Ectodermal cell (in vitro differentiated cells): ENCODE data around the gene STAC2. TPM values are rescaled to one million over a fixed set of nuclear protein-coding genes. Genes with fewer than 3 reads are reported as not detected.
"Not testable (repeated sequence)": the region's sequence is repeated elsewhere in the genome, so short reads cannot be mapped to it uniquely, and the experiment has no call there.

Experiments
- H3K27ac ChIP-seq: 2 replicates; pipeline ENCODE4 v1.7.0; 2013; ENCODE audit warnings: mild to moderate bottlenecking, low read depth, low read length; ENCODE audit not compliant: insufficient read depth, poor library complexity, severe bottlenecking
- H3K27me3 ChIP-seq: 2 replicates; pipeline ENCODE4 v1.7.0; 2013; ENCODE audit warnings: mild to moderate bottlenecking, low read length; ENCODE audit not compliant: insufficient read depth, control insufficient read depth, poor library complexity, severe bottlenecking
- H3K36me3 ChIP-seq: one replicate; pipeline ENCODE4 v1.7.0; 2013; ENCODE audit warnings: low read length; ENCODE audit not compliant: control insufficient read depth, insufficient read depth
- H3K4me1 ChIP-seq: one replicate; pipeline ENCODE4 v1.7.0; 2013; ENCODE audit warnings: low read length; ENCODE audit not compliant: control insufficient read depth, insufficient read depth
- H3K4me3 ChIP-seq: 2 replicates; pipeline ENCODE4 v1.7.0; 2013; ENCODE audit warnings: low read depth, low read length, control low read depth; ENCODE audit not compliant: insufficient read depth
- H3K9me3 ChIP-seq: 2 replicates; pipeline ENCODE4 v1.7.0; 2013; ENCODE audit warnings: mild to moderate bottlenecking, low read length, moderate library complexity; ENCODE audit not compliant: control insufficient read depth
- WGBS, 2 experiments: methylation state at CpG; one replicate each; pipeline ENCODE4 v1.1.7; 2013; ENCODE audit warnings: missing lambda C conversion rate in 2 of 2; 5-methylcytosine and 5-hydroxymethylcytosine counted together
- polyA plus RNA-seq, 4 experiments: library from polyadenylated mRNA; stranded (reverse); fragments of 50-300 nt; gene quantifications; one replicate each; pipeline ENCODE4 v1.2.3, GENCODE V29; 2013

Gene STAC2, protein sequence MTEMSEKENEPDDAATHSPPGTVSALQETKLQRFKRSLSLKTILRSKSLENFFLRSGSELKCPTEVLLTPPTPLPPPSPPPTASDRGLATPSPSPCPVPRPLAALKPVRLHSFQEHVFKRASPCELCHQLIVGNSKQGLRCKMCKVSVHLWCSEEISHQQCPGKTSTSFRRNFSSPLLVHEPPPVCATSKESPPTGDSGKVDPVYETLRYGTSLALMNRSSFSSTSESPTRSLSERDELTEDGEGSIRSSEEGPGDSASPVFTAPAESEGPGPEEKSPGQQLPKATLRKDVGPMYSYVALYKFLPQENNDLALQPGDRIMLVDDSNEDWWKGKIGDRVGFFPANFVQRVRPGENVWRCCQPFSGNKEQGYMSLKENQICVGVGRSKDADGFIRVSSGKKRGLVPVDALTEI
- polyA plus RNA-seq (2013, experiment 1 of 4): 0.83 TPM
- 0.84 TPM for polyA plus RNA-seq (2013, experiment 2 of 4)
- 1.0 TPM for polyA plus RNA-seq (2013, experiment 3 of 4)
- polyA plus RNA-seq (2013, experiment 4 of 4): 0.81 TPM

DNA sequence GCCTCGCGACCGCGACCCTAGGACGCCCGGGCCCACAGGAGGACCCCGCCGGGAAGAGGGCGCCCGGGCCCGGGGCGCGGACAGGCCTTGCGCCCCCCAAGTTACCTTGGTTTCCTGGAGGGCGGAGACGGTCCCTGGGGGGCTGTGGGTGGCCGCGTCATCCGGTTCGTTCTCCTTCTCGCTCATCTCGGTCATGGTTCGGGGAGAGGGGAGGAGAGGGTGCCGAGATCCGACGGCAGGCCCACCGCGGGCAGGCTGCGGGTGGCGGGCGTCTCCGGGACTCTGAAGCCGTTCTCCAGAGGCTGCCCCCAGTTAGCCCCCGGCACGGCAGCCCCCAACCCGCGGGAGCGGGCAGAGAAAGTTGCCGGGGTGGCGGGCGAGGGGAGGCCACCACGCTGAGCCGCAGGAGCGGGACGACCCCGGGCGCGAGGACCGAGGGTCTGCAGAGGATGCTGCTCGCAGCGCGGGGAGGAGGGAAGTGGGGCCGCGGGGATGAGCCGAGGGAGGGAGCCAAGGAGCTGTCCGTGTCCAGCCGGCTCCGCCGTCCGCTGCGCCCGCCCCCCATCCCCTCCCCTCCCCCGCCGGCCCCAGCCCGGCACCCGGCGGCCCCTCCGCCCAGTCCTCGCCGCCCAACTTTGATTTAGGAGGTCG, at the start of gene STAC2:
TSS of gene STAC2 (minus strand) at position 638 of the 651 bp plus-strand sequence. CDS start at position 195, 443 bp downstream.
- Histone ChIP-seq H3K27ac (no peak within 1 kb of the TSS), H3K27me3 (peaks cover 53% of the 10 kb centered on the region), H3K4me3 (peak within 1 kb of the TSS; percentile 27), H3K36me3 (no peaks in the 10 kb centered on the region), H3K4me1 (peaks cover 9% of the 10 kb centered on the region), H3K9me3 (no peaks in the 10 kb centered on the region)
- 2% methylated on average over 69 to 71 of the region's 71 CpGs for WGBS, 2 experiments

DNA sequence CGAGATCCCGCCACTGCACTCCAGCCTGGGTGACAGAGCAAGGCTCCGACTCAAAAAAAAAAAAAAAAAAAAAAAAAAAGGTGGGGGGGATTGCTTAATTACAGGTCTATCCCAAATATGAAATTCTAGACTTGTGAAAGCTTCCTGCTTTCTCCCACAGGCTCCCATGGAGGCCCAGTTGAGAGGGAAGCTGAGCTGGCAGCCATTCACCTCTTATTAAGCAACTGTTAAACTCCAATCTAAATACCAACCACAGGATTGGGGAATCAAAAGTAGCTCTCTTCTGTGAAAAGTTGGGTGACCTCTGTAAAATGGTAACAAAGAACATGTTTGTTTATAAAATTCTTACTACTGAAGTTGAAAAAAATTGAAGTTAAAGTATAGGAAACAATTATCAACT, 45.8 kb upstream of the STAC2 start:
- H3K4me3 ChIP-seq: no peak overlapping the region
- no peaks in the 10 kb centered on the region for H3K9me3 ChIP-seq
- peaks cover 17% of the 10 kb centered on the region for H3K36me3 ChIP-seq
- H3K27ac ChIP-seq: no peak overlapping the region
- H3K27me3 ChIP-seq: no peaks in the 10 kb centered on the region
- no peaks in the 10 kb centered on the region for H3K4me1 ChIP-seq
- 87 to 95% methylated on average over 3 of the region's 3 CpGs for WGBS, 2 experiments

DNA sequence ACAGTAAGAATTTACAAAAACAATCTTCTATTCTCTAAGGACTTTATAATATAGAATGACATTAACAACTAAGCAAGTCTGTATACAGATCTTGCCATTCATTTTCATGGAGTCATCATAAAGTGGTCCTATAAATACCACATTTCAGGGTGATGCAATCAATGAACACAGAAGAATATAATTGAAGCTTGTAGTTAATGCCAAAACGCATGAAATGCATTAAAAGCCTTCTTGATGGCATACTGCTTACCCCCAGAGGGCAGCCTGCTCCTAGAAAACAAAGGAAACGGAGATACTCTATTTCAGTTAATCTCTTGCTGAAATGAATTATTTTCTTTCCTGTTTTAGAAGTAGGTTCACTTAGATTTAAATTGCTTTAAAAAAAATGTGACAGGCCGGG, 45.2 kb upstream of the STAC2 start:
- Histone ChIP-seq H3K36me3 (peaks cover 17% of the 10 kb centered on the region), H3K9me3 (no peaks in the 10 kb centered on the region), H3K27ac (no peak overlapping the region), H3K27me3 (no peaks in the 10 kb centered on the region), H3K4me3 (no peak overlapping the region), H3K4me1 (no peaks in the 10 kb centered on the region)
- WGBS, 2 experiments: 59 to 67% methylated on average over 3 of the region's 3 CpGs

DNA sequence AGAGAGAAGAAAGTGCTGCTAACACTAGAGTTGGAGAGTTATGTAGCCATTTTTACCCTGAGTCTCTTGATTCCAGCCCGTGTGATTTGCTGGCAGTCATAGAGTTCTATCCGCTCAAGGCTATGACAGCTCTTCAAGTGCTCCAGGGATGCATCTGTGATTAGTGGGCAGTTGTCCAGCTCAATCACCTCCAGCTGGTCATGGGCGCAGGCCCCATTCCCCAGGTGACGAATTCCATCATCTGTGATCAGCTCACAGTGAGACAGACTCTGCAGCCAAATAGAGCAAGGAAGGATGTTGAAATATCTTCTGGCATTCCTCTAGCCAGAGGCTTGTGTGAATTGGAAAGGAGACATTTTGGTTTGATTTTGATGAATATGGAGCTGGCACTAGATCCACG, 38.4 kb upstream of the STAC2 start:
- no peaks in the 10 kb centered on the region for H3K27me3 ChIP-seq
- WGBS, 2 experiments: 93 to 94% methylated on average over 5 of the region's 5 CpGs
- H3K9me3 ChIP-seq: no peaks in the 10 kb centered on the region
- no peak overlapping the region for H3K27ac ChIP-seq
- peaks cover 16% of the 10 kb centered on the region for H3K36me3 ChIP-seq
- H3K4me3 ChIP-seq: no peak overlapping the region
- no peaks in the 10 kb centered on the region for H3K4me1 ChIP-seq

DNA sequence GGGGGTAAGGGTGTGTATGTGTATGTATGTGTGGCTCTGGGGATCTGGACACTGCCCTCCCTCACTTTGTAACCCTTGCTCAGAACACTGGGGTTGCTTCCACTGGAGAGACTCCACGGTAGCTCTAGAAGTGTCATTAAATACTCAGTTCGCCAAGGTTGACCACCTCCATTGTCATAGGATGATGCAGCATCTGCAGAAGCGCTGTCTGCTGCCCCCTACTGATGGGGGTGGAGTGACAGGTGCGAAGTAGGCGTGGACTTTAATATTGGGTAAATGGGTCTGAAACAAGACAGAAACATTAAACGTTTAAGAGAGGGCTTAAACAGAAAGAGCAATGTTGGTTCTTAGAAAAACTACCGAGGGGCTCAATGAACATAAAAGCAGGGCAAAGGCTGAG, 35.5 kb upstream of the STAC2 start:
- Histone ChIP-seq H3K4me3 (no peak overlapping the region), H3K27me3 (no peaks in the 10 kb centered on the region), H3K9me3 (no peaks in the 10 kb centered on the region), H3K27ac (no peak overlapping the region), H3K36me3 (peaks cover 20% of the 10 kb centered on the region), H3K4me1 (no peaks in the 10 kb centered on the region)
- 85 to 86% methylated on average over 7 of the region's 7 CpGs for WGBS, 2 experiments

DNA sequence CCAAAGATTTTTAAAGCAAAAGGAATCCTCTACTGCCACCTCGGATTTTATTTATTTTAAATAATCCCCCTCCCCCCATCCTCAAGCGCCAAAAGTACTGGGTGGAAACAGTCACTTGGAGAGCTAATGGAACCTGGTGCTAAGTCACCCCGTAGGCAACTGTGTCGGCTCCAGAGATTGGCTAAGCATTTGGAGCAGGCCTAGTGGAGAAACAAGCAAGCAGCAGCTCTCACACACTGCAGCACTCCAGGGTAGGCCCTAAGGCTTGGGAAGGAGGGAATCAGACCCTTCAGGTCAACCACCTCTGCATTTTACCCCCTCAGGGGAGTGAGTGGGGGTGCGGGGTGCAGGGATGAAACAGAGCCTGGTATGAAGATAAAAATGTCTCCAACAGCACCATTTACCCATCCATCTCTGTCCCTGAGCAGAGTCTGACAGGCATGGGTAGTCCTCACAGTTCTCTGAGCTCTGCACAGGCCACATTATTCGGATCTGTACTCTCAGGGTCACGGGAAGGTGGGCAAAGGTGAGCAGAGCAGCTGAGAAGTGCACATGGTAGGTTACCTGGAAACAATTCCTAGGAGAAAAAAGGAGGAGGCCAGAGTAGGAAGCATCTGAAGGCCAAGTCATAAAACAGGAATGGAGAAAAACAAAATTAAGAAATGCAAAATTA, 27.2 kb upstream of the STAC2 start:
- 85% methylated on average over 7 of the region's 7 CpGs for WGBS, 2 experiments
- no peak overlapping the region for H3K27ac ChIP-seq

DNA sequence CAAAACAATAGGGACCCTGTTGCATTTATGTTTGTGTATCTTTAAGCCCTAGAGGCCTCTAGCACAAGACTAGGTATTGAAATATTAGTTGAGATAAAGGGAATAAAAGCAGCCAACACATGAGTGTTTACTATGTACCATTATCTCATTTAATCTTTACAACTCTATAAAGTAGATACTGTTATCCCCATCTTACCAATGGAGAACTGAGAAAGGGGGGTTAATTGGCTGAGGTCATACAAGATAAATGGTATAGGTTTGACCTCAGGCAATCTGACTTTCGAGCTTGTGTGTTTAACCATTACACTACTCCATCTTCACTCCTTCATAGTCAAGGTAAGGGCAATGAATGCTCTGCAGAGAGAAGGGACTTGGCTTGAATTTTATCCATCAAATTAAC, 26.3 kb upstream of the STAC2 start:
- 100% methylated on average over 1 of the region's 1 CpG; no CpG with 5 or more reads in 1 of the 2 experiments for WGBS, 2 experiments
- H3K4me1 ChIP-seq: no peaks in the 10 kb centered on the region
- no peak overlapping the region for H3K4me3 ChIP-seq
- H3K27ac ChIP-seq: no peak overlapping the region
- no peaks in the 10 kb centered on the region for H3K9me3 ChIP-seq
- no peaks in the 10 kb centered on the region for H3K36me3 ChIP-seq
- H3K27me3 ChIP-seq: no peaks in the 10 kb centered on the region

More for the DNA sequence above, 27.2 kb upstream of the STAC2 start:
- H3K36me3 ChIP-seq: peaks cover 3% of the 10 kb centered on the region
- H3K4me3 ChIP-seq: no peak overlapping the region
- H3K4me1 ChIP-seq: no peaks in the 10 kb centered on the region
- H3K9me3 ChIP-seq: no peaks in the 10 kb centered on the region
- no peaks in the 10 kb centered on the region for H3K27me3 ChIP-seq

DNA sequence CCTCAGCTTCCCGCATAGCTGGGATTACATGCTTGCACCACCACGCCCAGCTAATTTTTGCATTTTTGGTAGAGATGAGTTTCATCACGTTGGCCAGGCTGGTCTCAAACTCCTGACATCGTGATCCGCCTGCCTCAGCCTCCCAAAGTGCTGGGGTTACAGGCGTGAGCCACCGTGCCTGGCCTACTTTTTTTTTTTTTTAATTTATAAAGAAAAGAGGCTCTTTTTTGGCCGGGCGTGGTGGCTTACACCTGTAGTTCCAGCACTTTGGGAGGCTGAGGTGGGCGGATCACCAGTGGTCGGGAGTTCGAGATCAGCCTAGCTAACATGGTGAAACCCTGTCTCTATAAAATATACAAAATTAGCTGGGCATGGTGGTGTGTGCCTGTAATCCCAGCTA, 24.3 kb upstream of the STAC2 start:
- 92 to 95% methylated on average over 12 of the region's 12 CpGs for WGBS, 2 experiments
- not testable (repeated sequence) for H3K4me1 ChIP-seq, H3K36me3 ChIP-seq, H3K27me3 ChIP-seq, H3K4me3 ChIP-seq, H3K27ac ChIP-seq, H3K9me3 ChIP-seq

DNA sequence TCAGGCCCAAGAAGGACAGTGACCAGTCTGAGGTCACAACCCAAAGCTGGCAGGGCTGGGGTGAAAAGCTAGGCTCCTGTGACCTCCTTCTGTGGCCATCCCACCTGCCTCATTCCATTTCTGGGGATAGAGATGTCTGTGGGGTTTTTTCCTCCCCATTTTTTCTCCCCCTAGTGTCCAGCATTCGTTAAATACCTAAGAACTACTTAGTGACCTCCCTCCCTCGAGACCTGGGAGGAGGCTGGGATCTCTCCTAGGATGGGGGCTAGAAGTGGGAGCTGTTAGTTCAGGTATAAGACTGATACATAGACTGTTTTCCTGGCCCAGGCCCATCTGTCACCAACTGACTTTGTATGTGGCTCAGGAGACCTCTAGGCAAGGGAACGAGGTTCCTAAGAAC, 20.5 kb upstream of the STAC2 start:
- no peaks in the 10 kb centered on the region for H3K36me3 ChIP-seq
- H3K27me3 ChIP-seq: no peaks in the 10 kb centered on the region
- peaks cover 4% of the 10 kb centered on the region for H3K4me1 ChIP-seq
- 68 to 100% methylated on average over 1 to 3 of the region's 3 CpGs for WGBS, 2 experiments
- H3K9me3 ChIP-seq: no peaks in the 10 kb centered on the region
- H3K27ac ChIP-seq: no peak overlapping the region
- H3K4me3 ChIP-seq: no peak overlapping the region
